Choroid plexus epithelial cell (primary cell): ENCODE results near the gene PFN3.

ENCODE experiments used
- DNase-seq: peaks from one replicate; pipeline ENCODE4 v3.0.0-alpha.2; 2010; ENCODE audit warnings: low read depth
- H3K4me3 ChIP-seq: 2 replicates; pipeline ENCODE4 v1.5.1; 2011; ENCODE audit warnings: low read depth, mild to moderate bottlenecking, control low read depth, low read length, moderate library complexity
- CTCF ChIP-seq: conservative IDR thresholded peaks from 2 replicates; pipeline ENCODE4 v1.5.1; 2011; ENCODE audit warnings: low read depth, mild to moderate bottlenecking, control low read depth, inconsistent platforms, low read length, moderate library complexity

Gene PFN3

DNA sequence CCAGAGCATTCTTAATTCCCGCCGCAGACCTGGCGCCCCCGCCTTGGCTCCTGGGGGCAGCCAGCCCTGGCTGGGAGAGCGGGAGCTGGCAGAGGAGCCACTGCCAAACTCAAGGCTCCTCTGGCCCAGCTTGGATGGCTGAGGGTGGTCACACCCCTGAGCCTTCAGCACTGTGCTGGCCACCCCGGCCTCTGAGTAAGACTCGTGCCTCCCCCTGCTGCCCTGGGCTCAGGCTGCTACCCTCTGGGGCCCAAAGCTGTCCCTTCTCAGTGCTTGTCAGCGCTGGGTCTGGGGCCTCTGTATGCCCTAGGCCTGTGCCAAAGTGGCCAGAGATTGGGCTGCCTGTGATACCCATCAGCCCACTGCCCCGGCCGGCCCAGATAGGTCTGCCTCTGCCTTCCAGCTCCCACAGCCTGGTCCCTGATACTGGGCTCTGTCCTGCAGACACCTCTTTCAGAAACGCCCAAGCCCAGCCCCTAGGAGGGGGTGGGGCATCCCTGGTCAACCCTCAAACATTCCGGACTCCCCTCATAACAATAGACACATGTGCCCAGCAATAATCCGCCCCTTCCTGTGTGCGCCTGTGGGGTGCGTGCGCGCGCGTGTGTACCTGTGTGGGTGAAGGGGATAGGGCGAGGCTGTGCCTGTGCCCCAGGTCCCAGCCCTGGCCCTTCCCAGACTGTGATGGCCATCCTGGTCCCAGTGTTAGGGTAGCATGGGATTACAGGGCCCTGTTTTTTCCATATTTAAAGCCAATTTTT, 41.8 kb upstream of the PFN3 start:
- no peak for TF ChIP-seq CTCF
- no peak overlapping the region for H3K4me3 ChIP-seq
- no peak for DNase-seq

DNA sequence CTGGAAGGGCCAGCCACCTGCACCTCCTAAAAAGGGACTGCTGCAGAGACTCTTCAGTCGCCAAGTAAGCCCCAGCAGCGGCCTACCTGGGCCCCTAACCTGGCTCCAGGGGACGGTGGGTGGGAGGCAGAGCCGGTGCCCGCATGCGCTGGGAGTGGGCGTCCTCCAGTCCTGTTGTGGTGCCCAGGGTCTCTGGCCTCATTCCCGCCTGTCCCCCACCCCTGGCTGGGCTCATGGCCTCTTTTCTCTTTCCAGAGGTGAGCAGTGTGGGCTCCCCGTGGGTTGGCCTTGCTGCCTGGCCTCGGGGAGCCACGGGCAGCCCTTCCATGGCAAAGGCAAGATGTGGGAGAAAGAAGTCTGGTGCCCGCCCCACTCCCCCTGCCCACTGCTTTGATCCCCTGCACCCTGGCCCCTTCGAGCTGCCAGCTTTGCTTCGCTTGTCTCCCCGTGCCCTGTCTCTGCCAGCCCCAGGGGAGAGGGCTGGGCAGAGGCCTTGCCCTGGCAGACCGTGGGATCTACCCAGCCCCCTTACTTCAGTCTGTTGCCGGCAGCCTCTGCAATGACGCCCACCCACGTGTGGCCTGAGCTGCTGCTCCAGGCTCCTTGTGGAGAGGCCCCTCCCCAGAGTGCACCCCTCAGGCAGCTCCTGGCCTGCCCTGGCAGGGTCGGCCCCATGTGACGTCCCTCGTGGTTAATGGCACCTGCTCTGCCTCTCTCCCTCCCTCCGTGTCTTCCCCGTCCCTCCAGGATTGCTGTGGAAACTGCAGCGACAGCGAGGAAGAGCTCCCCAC, 40.7 kb upstream of the PFN3 start:
- no peak for TF ChIP-seq CTCF
- no peak for DNase-seq

DNA sequence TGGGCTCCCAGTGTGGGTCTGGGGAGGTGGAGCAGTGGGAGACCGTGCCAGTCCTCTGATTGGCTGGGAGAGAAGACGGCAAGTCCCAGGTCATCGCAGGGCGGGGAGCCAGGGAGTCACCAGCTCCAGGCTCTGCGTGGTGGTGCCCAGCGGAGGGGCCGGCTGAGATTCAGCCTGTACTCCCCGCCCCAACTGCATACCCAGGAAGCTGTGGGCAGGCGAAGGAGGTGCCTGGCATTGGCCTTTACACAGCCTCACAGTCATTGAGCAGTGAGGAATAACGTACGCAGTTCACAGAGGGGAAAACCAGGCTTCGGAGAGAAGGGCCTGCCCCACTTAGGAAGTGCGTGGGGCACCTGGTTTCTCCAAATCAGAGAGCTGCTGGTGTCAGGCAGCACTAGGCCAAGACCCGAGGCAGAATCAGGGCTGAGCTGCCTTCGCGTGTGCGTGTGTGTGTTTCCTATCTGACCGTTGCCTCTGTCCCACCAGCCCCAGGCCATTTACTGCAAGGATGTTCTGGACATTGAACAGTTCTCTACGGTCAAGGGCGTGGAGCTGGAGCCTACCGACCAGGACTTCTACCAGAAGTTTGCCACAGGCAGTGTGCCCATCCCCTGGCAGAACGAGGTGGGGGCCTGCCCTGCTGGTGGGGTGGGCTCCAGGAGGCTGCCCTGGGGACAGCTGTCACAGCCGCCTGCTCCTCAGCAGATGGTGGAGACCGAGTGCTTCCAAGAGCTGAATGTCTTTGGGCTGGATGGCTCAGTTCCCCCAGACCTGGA, 39.9 kb upstream of the PFN3 start:
- H3K4me3 ChIP-seq: no peak overlapping the region
- TF ChIP-seq CTCF: no peak
- DNase-seq: no peak

More for the DNA sequence above, 40.7 kb upstream of the PFN3 start:
- H3K4me3 ChIP-seq: no peak overlapping the region

DNA sequence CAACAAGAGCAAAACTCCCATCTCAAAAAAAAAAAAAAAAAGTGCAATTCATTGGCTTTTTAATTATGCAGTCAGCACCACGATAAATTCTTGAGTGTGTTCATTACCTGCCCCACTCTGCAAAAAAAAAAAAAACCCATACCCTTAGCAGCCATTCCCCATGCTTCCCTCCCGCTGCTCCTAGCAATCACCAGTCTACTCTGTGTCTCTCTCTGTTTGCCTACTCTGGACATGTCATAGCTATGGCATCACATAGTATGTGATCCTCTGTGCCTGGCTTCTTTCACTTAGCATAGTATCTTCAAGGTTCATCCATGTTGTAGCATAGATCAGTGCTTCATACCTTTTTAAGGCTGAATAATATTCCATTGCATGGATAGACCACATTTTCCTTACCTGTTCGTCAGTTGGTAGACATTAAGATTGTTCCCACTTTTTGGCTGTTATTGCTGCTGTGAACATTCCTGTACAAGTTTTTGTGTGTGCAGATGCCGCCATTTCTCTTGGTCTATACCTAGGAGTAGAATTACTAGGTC, 39.1 kb upstream of the PFN3 start:
- no peak for TF ChIP-seq CTCF
- DNase-seq: no peak
- no peak overlapping the region for H3K4me3 ChIP-seq

DNA sequence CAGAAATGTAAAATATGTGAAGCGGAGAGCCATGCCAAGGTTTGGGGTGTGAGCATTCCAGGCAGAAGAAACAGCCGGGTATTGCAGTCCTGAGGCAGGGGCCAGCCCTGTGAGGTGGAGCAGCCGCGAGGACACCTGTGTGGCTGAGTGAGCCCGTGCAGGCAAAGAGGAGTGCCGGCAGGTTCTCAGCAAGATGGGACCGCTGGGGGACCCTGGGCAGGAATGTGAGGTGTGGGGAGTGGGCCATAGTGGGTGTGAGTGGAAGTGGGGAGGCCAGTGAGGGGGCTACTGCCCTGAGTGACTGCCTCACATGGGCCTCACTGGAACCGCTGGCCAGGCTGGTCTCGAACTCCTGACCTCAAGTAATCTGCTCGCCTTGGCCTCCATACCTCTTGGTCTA, 38.0 kb upstream of the PFN3 start:
- no peak for DNase-seq
- H3K4me3 ChIP-seq: no peak overlapping the region
- TF ChIP-seq CTCF: no peak

GRCh38 chr5:177437623-177438022, 37.2 kb upstream of the PFN3 start:
- H3K4me3 ChIP-seq: no peak overlapping the region
- TF ChIP-seq CTCF: no peak
- no peak for DNase-seq
